22Rv1 (cell line): ENCODE data around the gene HNRNPDL.

ENCODE experiments used
- H3K27ac ChIP-seq: fragments of 450-650 bp; 2 replicates; pipeline ENCODE4 v1.5.1; 2017
- CTCF ChIP-seq: fragments of 450-650 bp; IDR thresholded peaks from 2 replicates; pipeline ENCODE4 v1.5.1; 2017; ENCODE audit warnings: mild to moderate bottlenecking
- ZFX ChIP-seq: fragments of 450-650 bp; IDR thresholded peaks from 2 replicates; pipeline ENCODE4 v1.6.1; 2017; ENCODE audit warnings: antibody characterized with exemption, borderline replicate concordance

The HNRNPDL gene

GRCh38 chr4:82462415-82462831 is 32.2 kb upstream of the HNRNPDL start:
- peak; percentile 79 for TF ChIP-seq CTCF
- no peak for TF ChIP-seq ZFX

GRCh38 chr4:82461710-82462109 is 31.4 kb upstream of the HNRNPDL start:
- no peak overlapping the region for H3K27ac ChIP-seq
- no peak for TF ChIP-seq CTCF
- no peak for TF ChIP-seq ZFX

More at GRCh38 chr4:82462415-82462831, 32.2 kb upstream of the HNRNPDL start:
- no peak overlapping the region for H3K27ac ChIP-seq

GRCh38 chr4:82458729-82459128 is 28.5 kb upstream of the HNRNPDL start:
- no peak overlapping the region for H3K27ac ChIP-seq
- no peak for TF ChIP-seq CTCF
- TF ChIP-seq ZFX, result no peak

- H3K27ac ChIP-seq, result no peak overlapping the region
- TF ChIP-seq ZFX (no peak), CTCF (no peak)
Observed at GRCh38 chr4:82457266-82457665, 27.0 kb upstream of the HNRNPDL start.

- TF ChIP-seq ZFX (no peak), CTCF (no peak)
- no peak overlapping the region for H3K27ac ChIP-seq
Observed at GRCh38 chr4:82452026-82452425, 21.8 kb upstream of the HNRNPDL start.

GRCh38 chr4:82450966-82451755 is 20.9 kb upstream of the HNRNPDL start:
- H3K27ac ChIP-seq, result no peak overlapping the region
- TF ChIP-seq ZFX, result no peak
- TF ChIP-seq CTCF, result no peak

GRCh38 chr4:82447886-82448285 is 17.6 kb upstream of the HNRNPDL start:
- H3K27ac ChIP-seq, result no peak overlapping the region
- TF ChIP-seq ZFX, result no peak
- no peak for TF ChIP-seq CTCF
